ENCODE data around the gene BICDL2. TPM values are rescaled to one million over a fixed set of nuclear protein-coding genes. Genes with fewer than 3 reads are reported as not detected.

The BICDL2 gene
- total RNA-seq, 1 donor from 2014 or later, result not detected

- intact Hi-C loops (cut with DNase I), result no loop called here
- no peak for DNase-seq (ENCODE audit: low spot score)
These were observed 7.9 kb downstream of the BICDL2 start for GRCh38 chr16:3028716-3029319.

DNA sequence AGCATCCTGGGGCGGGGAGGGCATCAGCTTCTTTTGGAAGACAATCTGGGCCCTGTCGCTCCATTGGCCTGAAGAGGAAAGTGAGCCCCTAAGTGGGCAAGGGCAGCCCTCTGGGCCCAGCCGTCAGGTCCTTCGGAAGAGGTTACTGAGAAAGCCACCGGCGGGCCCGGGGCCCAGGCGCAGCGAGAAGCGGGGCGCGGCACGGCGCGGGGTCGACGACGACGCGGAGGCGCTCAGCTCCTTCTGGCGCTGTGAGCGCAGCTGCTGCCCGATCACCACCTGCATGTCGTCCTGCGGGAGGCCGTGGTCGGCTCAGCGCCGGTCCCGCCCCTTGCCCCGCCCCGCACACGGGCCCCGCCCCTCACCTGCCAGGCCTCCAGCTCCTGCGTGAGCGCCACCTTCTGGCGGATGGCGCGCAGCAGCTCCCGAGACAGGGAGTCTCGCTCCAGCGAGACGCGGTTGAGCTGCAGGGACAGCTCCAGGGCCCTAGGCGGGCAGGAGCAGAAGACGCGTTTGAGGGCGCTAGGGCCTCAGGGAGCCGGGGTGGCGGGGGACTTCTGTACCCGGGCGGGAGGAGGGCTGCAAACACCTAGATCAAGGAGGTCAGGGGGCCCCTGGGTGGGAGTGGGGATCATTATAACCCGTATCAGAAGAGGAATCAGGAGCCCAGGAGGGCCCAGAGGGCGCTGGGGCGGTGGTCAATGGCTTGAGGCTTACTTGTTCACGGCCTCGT, 8.6 kb downstream of the BICDL2 start:
- peak; percentile 93 for DNase-seq (ENCODE audit: low spot score)
- intact Hi-C loops (cut with DNase I), result no loop called here

- no peak for DNase-seq (ENCODE audit: low spot score)
- intact Hi-C loops (cut with DNase I), result no loop called here
These were observed 9.3 kb downstream of the BICDL2 start for GRCh38 chr16:3027489-3027795.

DNA sequence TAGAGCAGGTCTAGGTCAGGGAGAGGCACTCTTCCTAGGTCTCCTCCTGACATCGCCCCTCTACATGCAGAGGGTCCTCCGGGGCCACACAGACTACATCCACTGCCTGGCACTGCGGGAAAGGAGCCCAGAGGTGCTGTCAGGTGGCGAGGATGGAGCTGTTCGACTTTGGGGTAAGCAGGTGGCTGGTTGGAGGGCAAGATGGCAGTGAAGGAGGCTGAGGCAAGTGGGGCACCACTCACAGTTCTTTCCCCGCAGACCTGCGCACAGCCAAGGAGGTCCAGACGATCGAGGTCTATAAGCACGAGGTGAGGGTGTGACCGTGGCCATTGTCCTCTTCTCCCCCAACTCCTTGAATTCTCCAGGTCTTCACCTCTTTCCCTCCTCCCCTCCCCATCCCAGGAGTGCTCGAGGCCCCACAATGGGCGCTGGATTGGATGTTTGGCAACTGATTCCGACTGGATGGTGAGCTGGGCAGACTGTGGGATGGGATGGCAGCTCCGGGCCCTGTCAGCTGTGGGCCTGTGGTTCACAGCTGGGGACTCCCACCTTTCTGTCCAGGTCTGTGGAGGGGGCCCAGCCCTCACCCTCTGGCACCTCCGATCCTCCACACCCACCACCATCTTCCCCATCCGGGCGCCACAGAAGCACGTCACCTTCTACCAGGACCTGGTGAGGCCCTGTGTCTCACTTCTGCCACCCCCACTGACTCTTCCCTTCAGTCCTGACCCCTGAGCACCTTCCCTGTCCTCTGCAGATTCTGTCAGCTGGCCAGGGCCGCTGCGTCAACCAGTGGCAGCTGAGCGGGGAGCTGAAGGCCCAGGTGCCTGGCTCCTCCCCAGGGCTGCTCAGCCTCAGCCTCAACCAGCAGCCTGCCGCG, 9.9 kb downstream of the BICDL2 start:
- intact Hi-C loops (cut with DNase I), result no loop called here
- no peak for DNase-seq (ENCODE audit: low spot score)

- intact Hi-C loops (cut with DNase I), result no loop called here
- no peak for DNase-seq (ENCODE audit: low spot score)
These were observed 10.8 kb downstream of the BICDL2 start for GRCh38 chr16:3026003-3026378.

DNA sequence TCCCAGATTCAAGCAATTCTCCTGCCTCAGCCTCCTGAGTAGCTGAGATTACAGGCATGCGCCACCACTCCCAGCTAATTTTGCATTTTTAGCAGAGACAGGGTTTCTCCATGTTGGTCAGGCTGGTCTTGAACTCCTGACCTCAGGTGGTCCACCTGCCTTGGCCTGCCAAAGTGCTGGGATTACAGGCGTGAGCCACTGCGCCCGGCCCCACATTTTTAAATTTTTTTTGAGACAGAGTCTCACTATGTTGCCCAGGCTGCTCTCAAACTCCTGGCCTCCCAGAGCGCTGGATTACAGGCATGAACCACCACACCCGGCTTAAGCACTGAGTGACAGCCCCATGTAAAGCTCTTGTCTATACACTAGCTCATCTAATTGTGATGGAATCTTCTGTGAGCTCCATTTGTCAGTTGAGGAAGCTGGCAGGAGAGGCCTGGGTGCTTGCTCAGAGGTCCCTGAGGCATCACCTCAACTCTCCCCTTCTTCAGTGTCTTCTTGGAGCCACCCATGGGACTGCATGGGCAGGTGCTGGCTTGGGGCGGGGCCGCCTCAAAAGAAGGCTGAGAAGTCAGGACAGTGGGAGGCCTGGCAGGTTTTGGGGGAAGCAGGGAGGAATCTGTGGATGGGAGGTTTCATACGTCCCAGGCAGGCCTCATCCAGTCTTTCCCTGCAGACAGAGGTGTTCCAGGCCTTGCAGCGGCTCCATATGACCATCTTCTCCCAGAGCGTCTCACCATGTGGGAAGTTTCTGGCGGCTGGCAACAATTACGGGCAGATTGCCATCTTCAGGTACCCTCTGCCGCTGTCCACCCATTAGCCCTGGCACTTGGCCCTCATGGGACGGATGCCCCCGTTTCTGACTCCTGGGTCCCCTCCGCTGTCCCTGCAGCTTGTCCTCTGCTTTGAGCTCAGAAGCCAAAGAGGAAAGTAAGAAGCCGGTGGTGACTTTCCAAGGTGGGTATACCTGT, 11.4 kb downstream of the BICDL2 start:
- intact Hi-C loops (cut with DNase I), result no loop called here
- no peak for DNase-seq (ENCODE audit: low spot score)

DNA sequence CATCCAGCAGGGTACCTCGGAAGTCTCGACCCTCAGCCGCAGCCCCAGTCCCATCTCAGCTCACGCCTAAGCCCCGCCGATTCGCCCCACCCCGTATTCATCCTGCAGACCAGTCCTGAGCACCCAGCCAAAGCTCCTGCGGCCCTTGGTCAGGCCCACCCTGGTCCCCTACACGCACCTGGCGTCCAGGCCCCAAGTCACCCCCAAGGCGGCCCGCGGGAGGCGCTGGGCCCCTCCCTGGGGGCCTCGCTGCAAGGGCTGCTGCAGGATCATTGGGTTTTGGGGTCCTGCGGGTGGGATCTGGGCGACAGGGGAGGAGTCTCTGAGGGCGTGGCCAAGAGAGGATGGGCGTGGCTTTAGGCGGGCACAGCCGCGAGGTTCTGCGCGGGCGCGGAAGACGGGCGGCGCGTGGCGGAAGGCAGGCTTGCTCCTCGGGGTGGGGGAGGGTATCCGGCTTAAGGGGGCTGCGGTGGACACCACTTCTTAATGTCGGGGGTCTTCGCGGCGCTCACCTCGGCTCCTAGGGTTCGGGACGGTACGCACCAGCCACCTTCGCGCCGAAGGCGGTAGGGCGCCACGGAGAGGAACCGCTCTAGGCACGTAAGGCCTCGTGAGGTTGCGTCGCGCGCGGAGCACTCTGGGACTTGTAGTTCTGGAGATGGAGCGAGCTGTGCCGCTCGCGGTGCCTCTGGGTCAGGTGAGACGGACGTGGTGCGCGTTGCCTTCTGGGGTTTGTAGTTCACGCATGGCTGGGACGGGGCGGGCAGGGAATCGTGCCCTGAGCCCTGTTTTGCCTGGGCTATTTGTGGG, 12.9 kb downstream of the BICDL2 start, which contains the start of the genes HCFC1R1 and THOC6:
Gene HCFC1R1, minus strand, starts transcription at position 274 of the 810 bp plus-strand sequence. Its CDS starts 1 bp downstream, at position 273.
Gene THOC6, plus strand, starts transcription at position 367 of the 810 bp plus-strand sequence. Its CDS starts 292 bp downstream, at position 659.
- intact Hi-C loops (cut with DNase I), result no loop called here
- DNase-seq (ENCODE audit: low spot score), result peak; percentile 99

DNA sequence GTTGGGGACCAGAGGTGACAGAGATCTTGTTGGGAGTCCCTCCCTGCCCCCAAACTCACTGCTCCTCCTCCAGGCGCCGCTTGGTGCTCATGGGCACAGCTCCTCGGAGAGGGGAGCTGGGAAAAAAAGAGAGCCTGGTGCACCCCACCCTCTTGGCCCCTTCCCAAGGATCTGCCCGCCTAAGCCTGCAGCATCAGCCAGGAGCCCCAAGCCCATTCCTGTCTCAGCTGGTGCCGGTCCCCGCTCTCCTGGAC, 13.4 kb downstream of the BICDL2 start:
- DNase-seq (ENCODE audit: low spot score), result no peak
- intact Hi-C loops (cut with DNase I), result no loop called here

- intact Hi-C loops (cut with DNase I), result no loop called here
- DNase-seq (ENCODE audit: low spot score), result no peak
These were observed 13.9 kb downstream of the BICDL2 start for GRCh38 chr16:3022684-3023414.

DNA sequence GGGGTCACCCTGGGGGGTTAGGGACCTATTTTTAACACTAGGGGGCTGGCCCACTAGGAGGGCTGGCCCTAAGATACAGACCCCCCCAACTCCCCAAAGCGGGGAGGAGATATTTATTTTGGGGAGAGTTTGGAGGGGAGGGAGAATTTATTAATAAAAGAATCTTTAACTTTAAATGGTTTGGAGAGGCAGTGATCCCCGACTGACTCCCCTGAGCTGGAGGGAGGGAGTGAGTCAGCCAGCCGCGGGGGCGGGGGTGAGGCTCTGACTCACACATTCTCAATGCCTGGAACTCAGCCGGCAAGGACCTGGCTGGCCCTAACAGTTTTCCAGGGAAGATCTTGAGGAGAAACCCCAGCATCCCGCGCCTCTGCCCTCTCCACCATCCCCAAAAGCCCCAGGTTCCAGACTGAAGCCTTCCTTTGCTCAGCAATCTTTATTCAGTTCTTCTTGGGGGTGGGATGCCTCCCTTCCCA, 14.5 kb downstream of the BICDL2 start:
- peak; percentile 92 for DNase-seq (ENCODE audit: low spot score)
- intact Hi-C loops (cut with DNase I), result no loop called here

DNA sequence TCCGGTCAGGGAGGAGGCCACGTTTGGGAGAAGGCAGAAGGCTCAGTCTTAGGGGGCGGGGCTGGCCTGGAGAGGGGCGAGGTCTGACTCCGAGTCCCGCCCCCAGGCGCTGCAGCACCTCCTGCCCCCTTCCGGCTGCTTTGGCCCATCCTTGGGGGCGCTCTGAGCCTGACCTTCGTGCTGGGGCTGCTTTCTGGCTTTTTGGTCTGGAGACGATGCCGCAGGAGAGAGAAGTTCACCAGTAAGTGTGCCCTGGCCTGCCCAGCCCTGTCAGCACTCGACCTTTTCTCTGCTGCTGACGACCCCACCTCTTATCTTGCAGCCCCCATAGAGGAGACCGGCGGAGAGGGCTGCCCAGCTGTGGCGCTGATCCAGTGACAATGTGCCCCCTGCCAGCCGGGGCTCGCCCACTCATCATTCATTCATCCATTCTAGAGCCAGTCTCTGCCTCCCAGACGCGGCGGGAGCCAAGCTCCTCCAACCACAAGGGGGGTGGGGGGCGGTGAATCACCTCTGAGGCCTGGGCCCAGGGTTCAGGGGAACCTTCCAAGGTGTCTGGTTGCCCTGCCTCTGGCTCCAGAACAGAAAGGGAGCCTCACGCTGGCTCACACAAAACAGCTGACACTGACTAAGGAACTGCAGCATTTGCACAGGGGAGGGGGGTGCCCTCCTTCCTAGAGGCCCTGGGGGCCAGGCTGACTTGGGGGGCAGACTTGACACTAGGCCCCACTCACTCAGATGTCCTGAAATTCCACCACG, 15.1 kb downstream of the BICDL2 start:
- intact Hi-C loops (cut with DNase I), result loop anchor here (2.0 kb wide), 1 partner anchor 17 kb away; no protein-coding TSS in a partner anchor
- peak; percentile 94 for DNase-seq (ENCODE audit: low spot score)

GRCh38 chr16:3020604-3021448, 15.9 kb downstream of the BICDL2 start:
- DNase-seq (ENCODE audit: low spot score), result peak; percentile 92
- intact Hi-C loops (cut with DNase I), result loop anchor here (2.0 kb wide), 1 partner anchor 16 kb away; no protein-coding TSS in a partner anchor

DNA sequence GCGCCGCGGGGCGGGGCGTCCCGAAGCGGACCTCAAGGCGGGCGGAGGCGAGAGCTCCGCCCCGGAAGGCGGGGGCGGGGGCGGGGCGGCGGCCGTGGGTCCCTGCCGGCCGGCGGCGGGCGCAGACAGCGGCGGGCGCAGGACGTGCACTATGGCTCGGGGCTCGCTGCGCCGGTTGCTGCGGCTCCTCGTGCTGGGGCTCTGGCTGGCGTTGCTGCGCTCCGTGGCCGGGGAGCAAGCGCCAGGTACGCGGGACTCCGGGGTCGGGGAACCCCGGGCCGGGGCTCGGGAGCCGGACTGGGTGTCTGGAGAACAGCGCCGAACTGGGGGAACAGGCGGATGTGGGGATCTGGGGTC, 16.5 kb downstream of the BICDL2 start, which contains the start of gene TNFRSF12A:
Gene TNFRSF12A, plus strand, starts transcription at position 122 of the 357 bp plus-strand sequence. Its CDS starts 30 bp downstream, at position 152.
- intact Hi-C loops (cut with DNase I), result loop anchor here (2.0 kb wide), 1 partner anchor 15 kb away; no protein-coding TSS in a partner anchor
- peak; percentile 93 for DNase-seq (ENCODE audit: low spot score)

GRCh38 chr16:3019594-3020246, 17.0 kb downstream of the BICDL2 start:
- no peak for DNase-seq (ENCODE audit: low spot score)
- intact Hi-C loops (cut with DNase I), result loop anchor here (2.0 kb wide), 1 partner anchor 15 kb away; no protein-coding TSS in a partner anchor

GRCh38 chr16:3017794-3018506, 18.8 kb downstream of the BICDL2 start, which contains the start of gene CLDN6:
CLDN6 (minus strand) TSS chr16:3018183; CDS start chr16:3016021, 2,162 bp downstream.
- intact Hi-C loops (cut with DNase I), result no loop called here
- DNase-seq (ENCODE audit: low spot score), result no peak
